SK-N-MC (cell line): ENCODE measurements around the gene LIPN.

Experiments used
- EZH2 ChIP-seq: fragments of 200-600 bp; sonication (generic); IDR thresholded peaks from one replicate; pipeline ENCODE4 v1.6.1; 2017; ENCODE audit warnings: antibody characterized with exemption
- FOXP2 ChIP-seq: optimal IDR thresholded peaks from 2 replicates; pipeline ENCODE3; 2011; ENCODE audit warnings: mild to moderate bottlenecking, moderate library complexity; ENCODE audit not compliant: insufficient read depth; ENCODE audit errors: extremely low read length, control extremely low read depth
- POLR2AphosphoS5 ChIP-seq: IDR thresholded peaks from 2 replicates; pipeline ENCODE4 v1.6.1; 2012; ENCODE audit warnings: mild to moderate bottlenecking, low read depth, low read length, borderline replicate concordance

DNA sequence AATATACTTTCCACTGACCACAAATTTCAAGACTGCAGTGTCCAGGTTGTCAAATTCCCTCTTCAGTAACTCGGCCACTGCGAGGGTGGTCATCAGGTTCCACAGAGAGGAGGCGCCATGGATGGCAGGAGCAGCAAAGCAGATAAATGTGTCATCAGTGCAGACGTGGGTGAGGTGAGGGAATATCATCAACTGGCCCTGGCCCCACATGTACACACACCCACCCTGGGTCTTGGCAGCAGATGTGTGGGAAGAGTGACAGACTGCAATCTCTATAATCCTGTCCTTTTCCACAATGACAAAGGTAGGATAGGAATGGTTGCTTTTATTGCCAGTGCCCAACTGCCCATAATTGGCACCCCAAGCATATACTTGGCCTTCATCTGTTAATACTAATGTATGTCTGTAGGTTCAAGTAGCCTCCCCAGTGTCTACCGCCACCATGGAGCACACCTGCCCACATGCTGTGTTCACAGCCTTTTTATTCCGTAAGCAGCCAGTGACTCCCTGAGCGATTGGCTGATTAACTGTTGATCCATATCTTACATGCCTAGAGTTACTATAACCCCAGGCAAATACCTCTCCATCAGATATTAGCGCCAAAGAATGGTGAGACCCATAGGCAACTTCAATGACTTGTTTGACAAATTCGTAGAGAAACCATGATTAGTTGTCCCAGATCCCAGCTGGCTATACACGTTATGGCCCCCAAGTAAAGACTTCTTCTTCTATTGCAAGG lies 26.4 kb downstream of the LIPN start:
- TF ChIP-seq EZH2 (no peak), POLR2AphosphoS5 (no peak), FOXP2 (no peak)
